Stimulated activated CD8-positive, alpha-beta memory T cell treated with anti-CD3 and anti-CD28 coated beads, Interleukin-12 subunit alpha, Interleukin-12 subunit beta, amount 100 ng/mL, for 24 hours (primary cell): ENCODE results near the gene DDX59.
A peak's percentile ranks its signal among the peaks of the same experiment; 100 is the strongest.

Experiments
- DNase-seq: peaks from one replicate; pipeline ENCODE4 v3.0.0-alpha.2; 2020; ENCODE audit errors: extremely low read depth

The DDX59 gene

DNA sequence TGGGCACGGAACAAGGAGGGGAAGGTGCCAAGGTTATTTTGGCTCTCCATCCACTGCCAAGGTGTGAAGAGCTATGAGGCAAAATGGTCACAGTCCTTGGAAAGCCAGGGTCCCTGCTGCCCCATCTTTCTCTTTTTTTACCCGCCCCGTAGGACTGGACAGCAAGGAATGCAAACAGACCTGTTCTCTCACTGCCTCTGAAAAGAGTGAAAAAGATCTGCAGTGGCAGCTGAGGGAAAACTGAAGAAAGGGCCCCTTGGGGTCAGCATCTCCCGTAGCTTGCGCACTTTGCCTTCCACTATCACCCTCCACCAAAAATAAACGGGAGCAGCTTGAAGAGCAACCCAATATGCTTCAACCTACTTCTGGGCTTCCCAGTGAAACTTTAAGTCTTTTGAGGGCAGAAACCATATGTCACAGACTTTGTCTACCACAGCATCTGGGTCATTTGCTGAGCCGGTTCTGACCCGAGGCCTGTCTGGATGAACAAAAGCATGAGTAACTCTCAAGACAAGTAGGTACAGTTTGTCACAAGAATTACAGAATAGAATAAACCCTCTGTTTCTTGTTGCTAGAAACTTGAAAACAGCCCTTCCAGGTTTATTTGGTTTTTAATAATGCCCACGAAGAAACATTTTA, 39.7 kb downstream of the DDX59 start:
- DNase-seq: no peak

DNA sequence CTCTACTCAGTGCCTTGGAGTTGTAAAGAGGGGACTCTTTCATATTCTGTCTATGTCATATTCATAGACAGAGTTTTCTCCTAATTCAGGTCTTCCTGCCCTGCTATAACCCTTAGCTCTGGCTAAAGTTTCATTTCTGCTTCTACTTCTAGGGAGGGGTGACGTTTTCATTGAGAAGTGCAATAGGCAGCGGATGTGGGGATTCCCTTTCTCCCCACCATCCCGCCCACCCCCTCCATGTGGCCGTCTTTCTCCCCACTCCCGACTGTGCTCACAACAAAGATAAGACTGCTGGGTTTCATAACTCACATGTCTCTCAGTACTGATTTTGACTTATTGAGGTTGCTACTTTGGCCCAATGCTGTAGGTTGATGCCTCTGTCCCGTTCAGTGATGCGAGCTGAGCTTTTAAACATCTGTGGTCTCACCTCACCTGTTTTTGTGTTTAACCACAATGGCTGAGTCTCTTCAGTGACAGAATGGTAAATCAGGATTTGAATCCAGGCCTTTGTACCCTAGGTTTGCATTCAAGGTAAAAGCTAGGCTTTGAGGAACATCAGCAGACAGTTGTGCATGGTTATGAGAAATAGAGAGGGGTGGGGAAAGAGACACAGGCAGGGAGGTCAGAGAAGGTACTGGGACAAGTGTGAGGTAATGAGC, 41.4 kb downstream of the DDX59 start:
- DNase-seq: no peak

DNA sequence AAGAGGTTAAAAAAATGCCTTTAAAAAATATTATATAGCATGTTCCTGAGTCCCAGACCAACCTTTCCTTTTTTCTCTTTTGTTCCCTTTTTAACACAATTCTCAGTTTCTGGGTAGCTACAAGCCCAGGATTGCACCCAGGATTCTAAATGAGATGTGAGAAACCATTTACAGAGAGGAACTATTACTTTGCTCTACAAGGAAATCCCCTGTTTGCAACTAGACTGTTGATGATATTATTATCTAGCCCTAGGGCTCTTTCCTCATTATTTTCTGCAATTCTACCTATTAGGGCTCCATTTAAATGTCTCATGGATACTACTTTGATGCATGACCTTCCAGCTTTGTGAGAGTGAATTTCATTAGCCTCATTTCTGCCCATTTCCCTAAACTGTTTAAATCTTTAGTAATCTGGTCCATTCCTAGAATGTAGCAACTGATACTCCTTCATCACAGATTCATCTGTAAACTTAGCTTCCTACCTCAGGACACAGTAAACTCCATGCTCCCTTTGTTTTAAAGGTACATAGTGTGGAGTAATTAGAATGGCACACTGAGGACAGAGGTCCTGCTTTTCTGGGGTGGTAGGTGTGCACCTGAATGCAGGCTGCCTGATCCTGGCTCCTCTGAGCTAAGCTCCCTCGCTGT, 42.0 kb downstream of the DDX59 start:
- DNase-seq: no peak

DNA sequence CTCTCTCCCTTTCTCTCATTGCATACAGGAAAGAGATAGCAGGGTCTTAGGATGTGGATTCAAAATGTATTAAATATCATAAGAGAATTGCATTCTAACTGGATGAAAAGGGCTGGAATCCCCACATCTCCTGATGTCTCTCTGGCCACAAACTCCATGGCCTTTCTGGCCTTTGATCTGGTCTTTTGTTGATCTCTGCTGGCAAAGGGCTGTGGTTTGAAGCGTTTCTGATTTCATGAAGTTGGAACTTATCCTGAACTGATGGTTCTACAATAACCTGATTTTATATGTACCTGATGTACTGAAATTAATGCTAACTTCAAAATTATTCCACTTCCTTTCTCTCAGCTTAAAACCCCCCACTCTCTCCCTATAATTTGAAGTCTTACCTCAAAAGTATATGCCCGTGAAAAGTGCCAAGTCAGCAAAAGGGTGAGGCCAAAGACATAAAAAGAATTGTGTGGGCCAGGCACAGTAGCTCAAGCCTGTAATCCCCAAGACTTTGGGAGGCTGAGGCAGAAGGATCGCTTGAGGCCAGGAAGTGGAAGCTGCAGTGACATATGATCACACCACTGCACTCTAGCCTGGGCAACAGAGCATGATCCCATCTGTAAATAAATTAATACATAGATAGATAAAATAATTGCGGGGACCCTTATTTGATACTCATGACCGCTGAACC, 42.7 kb downstream of the DDX59 start:
- DNase-seq: no peak

DNA sequence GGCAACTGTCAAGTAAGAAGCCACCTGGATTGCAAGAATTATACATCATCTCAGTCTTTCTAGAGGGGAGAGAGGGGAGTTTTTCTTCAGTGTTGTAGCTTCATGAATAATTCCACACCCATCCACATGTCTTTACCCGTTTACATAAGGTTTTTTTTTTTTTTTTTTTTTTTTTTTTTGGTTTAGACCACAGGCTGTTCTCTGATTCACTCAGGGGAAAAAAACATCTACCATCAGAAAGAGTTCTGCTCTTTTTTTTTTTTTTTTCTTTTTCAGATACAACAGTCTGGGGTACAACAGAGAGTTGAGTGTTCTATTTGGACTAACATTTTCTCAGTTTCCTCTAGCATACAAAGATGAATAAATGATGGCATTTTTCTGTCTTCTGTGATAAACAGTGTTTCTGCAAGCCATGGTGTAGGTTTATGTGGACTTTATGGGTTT, 44.3 kb downstream of the DDX59 start:
- no peak for DNase-seq

DNA sequence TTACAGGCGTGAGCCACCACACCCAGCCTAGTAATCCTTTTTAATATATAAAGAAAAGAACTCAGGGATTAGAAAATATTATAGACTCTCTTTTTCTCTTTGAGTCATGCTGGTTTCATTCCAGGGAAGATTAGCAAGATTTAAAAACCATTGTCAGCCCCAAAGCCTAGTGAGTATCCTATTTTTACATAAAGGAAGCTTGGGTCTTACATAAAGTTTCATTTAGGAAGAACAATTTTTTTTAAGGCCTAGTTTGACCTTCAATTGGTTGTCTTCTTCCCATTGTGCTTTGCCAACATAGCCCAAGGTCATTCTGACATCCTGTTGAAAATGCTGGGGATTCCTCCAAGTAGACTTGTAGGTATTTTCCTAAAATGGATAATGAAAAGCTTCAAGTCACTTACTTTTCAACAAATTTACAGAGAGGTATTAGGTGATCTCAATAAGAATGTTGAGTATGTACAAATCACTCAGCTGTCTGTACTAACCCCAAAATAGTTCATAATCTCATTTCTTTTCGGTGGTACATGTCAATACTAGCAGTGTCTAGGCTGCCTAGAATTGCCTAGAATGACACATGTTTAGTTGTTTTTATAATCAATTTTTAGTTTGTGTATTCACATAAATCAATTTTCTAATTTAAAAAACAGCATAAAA, 44.9 kb downstream of the DDX59 start:
- DNase-seq: no peak

DNA sequence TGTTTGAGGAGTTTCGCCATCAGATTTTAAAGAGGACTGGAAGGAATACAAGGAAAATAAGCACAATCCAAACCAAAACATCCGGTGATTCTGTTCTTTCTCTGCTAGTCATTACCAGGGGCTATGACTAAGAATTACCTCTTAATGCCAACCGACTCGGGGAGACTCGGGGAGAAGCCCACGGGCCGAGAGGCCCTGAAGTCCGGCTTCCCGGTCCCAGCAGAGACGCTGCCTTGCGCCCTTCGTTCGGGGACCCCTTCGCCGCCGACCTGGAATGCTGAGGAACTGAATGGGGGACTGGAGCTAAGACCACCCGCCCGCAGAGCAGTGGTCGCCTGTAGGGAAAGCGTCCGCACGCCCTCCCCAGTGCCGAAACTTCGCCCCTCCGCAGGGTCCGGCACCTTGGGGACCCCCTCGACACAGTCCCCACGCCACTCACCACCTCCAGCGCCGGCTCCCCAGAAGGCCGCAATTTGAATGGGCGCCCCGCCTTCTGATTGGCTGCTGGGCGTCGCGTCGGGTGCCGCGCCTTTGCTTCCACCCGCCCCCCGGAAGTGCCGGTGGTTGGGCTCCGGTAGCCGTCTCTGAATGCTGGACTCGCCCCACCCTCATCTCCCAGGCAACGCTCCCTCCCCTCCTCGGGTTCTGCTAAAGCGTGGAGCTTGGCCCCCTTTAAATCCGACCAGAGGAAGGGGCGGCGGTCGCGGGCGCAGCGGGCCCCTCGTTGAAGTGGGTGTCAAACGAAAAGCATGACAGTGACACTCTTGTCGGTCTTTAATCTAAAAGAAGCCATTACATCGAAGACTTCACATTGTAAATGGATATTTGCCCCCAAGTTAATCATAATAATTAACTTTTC, 49.2 kb downstream of the DDX59 start, which contains the start of gene KIF14:
Gene KIF14, minus strand, starts transcription at position 479 of the 859 bp plus-strand sequence. CDS start 2,028 bp downstream, outside the sequence.
- DNase-seq: peak; percentile 76

DNA sequence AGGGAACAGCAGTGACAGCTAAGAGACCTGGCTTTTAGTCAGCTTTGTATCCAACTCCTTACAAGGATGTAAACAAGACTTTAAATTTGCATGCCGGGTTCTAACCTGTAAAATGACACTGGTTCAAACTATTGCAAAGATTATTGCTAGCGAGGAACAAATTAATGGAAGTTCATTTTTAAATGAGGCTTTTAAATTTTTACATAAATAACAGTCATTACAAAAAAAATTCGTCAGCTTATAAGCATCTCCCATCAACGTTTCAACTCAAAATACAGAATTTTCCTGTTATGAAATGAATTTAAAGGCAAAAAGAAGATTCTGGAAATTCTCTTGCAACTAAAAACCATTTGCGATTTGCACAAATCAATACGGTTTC, 49.8 kb downstream of the DDX59 start:
- DNase-seq: no peak

DNA sequence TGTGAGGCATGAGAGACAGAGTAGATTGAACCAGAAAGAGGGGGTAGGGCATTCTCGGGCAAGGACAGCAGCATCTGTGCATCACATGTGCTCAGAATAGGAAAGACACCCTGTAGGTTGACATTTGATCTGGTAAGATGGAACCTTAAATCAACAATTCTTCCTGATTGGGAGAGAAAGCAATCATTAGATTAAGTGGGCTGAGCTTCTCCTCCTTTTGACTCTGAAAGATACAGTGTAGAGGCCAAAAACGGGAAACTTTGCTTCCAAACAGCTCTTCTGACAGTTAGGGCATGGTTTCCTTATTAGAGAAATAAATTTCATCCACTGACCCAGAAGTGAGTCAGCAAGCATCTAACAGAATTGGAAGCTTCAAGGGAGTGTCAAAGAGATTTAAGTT, 58.9 kb downstream of the DDX59 start:
- DNase-seq: no peak

DNA sequence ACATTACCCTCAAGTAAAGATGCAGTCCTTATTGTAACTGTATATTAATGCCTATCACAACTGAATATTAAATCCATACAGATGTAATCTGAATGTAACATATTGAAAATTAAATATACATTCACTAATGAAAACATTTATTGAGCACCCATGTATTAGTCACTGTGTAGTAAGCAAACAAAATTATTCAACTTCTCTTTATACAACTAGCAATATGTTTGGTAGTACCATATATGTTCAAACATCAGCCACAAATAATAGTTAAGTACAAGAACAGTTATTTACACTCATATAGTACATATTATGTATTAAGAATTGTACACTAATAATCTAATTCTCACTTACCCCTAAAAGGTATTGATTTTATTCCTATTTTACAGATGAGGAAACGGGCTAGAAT, 67.1 kb downstream of the DDX59 start:
- DNase-seq: no peak
